ENCODE results near the gene NCKAP1.
"Not testable (repeated sequence)": the region's sequence is repeated elsewhere in the genome, so short reads cannot be mapped to it uniquely, and the experiment has no call there.

NCKAP1 gene

DNA sequence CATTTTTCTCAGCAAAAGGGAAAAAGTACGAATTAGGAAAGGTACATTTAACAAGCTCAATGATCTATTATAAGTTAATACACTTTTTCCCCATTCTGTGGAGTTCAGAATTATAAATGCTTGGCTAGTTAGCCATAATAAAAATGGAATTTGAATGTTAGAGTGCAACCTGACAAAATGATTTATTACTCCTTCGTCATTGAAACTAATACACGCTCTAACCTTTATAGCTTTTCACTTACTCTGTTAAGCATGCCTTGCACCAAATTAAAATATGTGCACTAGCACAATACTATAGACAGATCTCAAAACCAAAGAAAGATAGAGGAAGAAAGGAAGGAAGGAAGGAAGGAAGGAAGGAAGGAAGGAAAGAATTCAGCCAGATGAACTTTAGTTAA is 125.7 kb downstream of the NCKAP1 start:
- DNase-seq (ENCODE audit: low read depth), result no peak

- DNase-seq (ENCODE audit: low read depth), result no peak
Measured at GRCh38 chr2:182911813-182912517, 126.3 kb downstream of the NCKAP1 start.

DNA sequence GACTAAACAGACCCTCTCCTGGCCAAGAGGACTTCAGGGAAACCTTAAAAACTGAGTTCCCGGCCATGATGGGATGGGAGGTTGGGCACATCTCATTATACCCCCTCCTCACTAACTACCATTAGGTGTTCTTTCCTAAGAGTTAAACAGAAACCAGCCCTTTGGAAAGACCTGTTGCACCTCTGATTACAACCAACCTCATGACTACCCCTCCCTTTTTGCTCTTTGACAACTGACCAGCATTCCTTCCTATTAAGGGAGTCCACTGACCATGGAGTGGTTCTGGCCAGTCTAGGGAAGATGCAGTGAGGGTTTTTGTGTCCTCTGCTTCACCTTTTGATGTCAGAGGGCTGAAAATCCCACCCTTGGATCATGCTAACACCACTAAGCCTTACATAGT is 127.3 kb downstream of the NCKAP1 start:
- no peak for DNase-seq (ENCODE audit: low read depth)

DNA sequence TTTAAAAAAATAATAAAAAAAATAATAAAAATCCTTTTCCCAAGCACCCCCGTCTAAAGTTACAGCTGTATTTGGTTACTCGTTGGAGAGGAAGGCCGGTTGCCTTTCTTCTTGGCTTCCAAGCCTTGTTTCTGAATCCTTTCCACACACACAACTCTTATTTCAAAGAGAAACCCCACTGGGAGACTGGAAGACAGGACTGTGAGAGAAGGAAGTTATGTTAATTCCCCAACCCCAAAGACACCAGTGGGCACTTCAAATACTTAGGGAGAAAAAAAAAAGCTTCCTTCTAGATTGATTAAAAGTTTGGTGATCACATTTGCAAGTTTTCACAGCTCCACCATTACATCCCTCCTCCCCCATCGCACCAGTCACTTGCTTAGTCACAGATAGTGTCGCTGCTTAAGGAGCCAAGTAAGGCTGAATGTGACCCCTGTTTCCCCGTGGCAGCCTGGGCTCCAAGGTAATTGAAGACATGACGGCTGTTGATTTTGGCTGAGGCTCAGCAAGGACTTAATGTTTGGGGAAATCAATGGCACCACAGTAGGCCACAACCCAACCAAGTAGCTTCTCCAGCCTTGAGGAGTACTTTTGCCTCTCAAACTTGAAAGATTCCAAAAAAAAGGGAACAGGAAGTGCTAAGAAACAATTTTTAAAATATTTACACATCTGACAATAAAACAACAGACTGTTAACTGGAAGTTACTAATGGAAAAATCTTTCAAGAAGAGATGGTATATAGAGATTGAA is 131.0 kb downstream of the NCKAP1 start:
- no peak for DNase-seq (ENCODE audit: low read depth)

DNA sequence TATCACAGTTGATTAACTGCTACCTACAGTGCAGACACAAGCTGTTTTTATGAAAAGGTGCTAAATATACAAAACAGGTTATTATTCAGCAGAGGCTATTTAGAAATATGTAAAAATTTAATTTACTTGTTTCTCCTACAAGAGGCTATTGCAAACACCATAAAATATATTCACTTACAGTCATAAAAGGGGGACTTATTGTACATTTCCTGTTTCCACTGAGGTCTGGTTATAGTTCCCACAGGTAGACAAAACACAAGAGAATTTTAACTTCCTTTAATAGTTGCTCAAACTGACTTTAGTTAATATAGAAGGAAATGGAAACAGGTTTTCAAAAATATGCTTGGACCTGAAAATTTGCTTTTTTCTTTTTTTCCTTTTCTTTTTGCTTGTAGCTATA is 131.8 kb downstream of the NCKAP1 start:
- no peak for DNase-seq (ENCODE audit: low read depth)

- DNase-seq (ENCODE audit: low read depth), result no peak
Measured at GRCh38 chr2:182904844-182905243, 133.4 kb downstream of the NCKAP1 start.

- DNase-seq (ENCODE audit: low read depth), result no peak
Measured at GRCh38 chr2:182903566-182903965, 134.7 kb downstream of the NCKAP1 start.

GRCh38 chr2:182901748-182902147 is 136.5 kb downstream of the NCKAP1 start:
- DNase-seq (ENCODE audit: low read depth), result no peak

DNA sequence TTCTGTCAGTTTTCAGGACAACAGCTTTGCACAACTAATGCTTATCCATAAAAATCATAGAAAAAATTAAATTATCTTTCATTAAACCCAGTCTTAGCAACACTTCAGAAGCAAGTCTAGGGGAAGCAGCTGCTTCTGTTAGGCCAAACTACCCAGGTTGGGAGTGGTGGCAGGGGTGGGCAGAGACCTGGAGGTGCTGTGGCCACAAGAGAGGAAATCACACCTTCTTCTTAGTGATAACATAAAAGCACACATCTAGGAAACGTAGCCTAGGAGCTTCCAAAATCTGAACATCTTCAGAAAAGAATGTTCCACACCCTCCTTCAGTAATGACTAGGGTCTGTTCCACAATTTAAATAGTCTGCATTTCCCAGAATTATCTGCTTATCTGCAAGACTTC is 139.5 kb downstream of the NCKAP1 start:
- DNase-seq (ENCODE audit: low read depth), result no peak

GRCh38 chr2:182897137-182897536 is 141.1 kb downstream of the NCKAP1 start:
- DNase-seq (ENCODE audit: low read depth), result peak; percentile 35

GRCh38 chr2:182895798-182896197 is 142.5 kb downstream of the NCKAP1 start:
- DNase-seq (ENCODE audit: low read depth), result no peak

GRCh38 chr2:182895169-182895568 is 143.1 kb downstream of the NCKAP1 start:
- no peak for DNase-seq (ENCODE audit: low read depth)

DNA sequence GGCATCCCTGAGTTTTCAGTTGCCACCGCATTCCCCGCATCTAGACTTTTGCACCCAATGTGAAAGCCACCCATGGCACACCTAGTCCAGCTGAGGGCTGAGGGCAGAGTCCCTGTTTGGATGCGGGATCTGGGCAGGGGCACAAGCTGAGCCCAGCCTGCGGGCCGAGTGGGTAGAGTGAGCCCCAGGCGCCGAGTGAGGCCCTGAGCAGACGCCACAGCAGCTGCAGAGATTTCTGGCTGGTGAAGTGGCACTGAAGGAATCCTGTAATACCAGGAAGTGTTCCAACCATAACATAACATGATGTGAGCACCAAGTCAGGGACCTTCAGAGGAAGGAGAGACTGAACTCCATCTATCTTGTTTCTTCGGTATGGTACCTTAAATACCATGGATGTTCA is 144.1 kb downstream of the NCKAP1 start:
- peak; percentile 44 for DNase-seq (ENCODE audit: low read depth)

DNA sequence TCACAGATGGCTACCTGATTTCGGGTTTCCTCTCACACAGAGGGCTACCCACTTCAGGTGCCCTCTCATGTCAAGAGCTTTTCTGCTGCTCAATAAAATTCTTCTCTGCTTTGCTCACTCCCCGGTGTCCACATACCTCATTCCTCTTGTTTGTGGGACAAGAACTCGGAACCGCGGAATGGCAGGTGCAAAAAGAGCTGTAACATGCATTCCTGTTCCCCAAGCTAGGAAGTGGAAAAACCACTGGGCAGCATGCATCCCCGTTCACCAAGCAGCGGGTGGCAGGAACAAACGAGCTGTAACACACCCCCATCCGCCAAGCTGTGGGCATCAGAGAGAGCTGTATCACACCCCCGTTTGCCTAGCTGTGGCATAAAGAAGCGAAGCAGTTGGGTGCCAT is 144.6 kb downstream of the NCKAP1 start:
- DNase-seq (ENCODE audit: low read depth), result no peak

GRCh38 chr2:182893035-182893434 is 145.2 kb downstream of the NCKAP1 start:
- DNase-seq (ENCODE audit: low read depth), result not testable (repeated sequence)

GRCh38 chr2:182891611-182892010 is 146.6 kb downstream of the NCKAP1 start:
- DNase-seq (ENCODE audit: low read depth), result no peak

DNA sequence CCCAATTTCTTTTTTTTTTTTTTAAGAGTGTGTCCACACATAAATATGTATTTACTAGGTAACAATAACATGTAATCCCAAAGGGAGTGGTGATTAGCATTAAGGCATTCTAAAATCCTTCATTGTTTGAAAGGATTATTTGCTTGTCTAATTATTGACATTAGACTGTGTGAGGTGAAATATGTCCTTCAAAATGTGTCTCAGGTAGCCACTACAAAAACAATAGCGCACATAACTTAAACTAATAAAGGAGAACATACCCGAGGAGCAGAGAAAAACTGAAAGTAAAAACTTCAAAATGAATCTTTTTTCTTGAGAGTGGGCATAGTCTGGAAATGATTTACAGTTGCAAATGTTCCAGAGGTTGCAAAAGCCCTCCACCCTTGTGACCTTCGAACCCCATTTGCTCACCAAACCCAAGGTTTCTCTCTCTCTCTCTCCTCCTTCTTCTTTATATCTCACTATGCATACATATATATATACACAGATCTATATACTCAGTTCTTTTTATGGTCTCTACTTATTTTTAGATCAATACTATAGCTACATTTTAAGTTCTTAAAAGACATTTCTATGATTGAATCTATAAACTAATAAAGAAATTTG is 147.4 kb downstream of the NCKAP1 start:
- DNase-seq (ENCODE audit: low read depth), result no peak

DNA sequence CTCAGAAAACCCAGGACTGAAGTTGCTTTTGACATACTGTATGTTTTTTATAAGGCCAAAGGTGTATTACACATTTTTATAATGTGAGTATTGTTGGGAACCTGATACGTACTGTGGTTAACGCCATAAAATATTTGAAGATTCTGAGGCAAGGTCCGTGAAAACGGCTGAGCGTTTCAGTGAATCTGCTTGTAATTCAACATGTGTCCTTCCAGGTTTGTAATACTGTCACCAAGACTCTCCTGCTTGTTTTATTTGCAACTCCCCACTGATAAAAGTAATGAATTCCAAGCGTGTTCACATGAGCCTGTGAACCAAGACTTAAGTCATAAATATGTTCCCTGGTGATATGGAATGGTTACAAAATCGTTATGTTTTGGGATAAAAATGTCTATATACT is 148.0 kb downstream of the NCKAP1 start:
- DNase-seq (ENCODE audit: low read depth), result no peak

GRCh38 chr2:182887753-182888415 is 150.4 kb downstream of the NCKAP1 start:
- DNase-seq (ENCODE audit: low read depth), result no peak

GRCh38 chr2:182887093-182887492 is 151.2 kb downstream of the NCKAP1 start:
- DNase-seq (ENCODE audit: low read depth), result no peak

GRCh38 chr2:182885771-182886170 is 152.5 kb downstream of the NCKAP1 start:
- no peak for DNase-seq (ENCODE audit: low read depth)

DNA sequence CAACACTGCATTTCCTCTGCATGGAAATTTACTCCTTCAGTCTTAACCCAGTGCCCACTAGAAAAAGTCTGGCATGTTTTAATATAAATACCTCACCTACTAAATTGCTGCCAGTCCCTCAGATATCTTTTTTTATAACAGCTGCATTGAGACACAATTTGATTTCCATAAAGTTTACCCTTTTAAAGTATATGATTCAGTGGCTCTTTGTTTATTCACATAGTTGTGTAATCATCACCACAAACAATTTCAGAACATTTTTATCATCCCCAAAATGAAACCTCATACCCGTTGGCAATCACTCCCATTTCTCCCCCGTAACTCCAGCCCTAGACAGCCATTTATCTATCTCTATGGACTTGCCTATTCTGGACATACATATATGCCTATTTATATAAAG is 154.8 kb downstream of the NCKAP1 start:
- no peak for DNase-seq (ENCODE audit: low read depth)

DNA sequence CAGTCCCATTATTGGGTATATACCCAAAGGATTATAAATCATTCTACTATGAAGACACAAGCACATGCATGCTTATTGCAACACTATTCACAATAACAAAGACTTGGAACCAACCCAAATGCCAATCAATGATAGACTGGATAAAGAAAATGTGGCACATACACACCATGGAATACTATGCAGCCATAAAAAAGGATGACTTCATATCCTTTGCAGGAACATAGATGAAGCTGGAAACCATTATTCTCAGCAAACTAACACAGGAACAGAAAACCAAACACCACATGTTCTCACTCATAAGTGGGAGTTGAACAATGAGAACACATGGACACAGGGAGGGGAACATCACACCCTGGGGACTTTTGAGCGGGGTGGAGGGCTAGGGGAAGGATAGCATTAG is 158.2 kb downstream of the NCKAP1 start:
- DNase-seq (ENCODE audit: low read depth), result not testable (repeated sequence)
